IPS-18a (cell line): ENCODE results near the gene CHM.
A peak's percentile ranks its signal among the peaks of the same experiment; 100 is the strongest.

Experiments used
- H3K27ac ChIP-seq: one replicate; pipeline ENCODE4 v1.5.1; 2013; ENCODE audit warnings: low read length
- H3K27me3 ChIP-seq: one replicate; pipeline ENCODE4 v1.6.1; 2013; ENCODE audit warnings: mild to moderate bottlenecking, low read length; ENCODE audit not compliant: control insufficient read depth, insufficient read depth
- H3K36me3 ChIP-seq: one replicate; pipeline ENCODE4 v1.6.1; 2013; ENCODE audit warnings: low read depth, low read length; ENCODE audit not compliant: control insufficient read depth
- H3K4me1 ChIP-seq: one replicate; pipeline ENCODE4 v1.6.1; 2013; ENCODE audit warnings: low read depth, low read length; ENCODE audit not compliant: control insufficient read depth
- H3K4me3 ChIP-seq: one replicate; pipeline ENCODE4 v1.5.1; 2013; ENCODE audit warnings: low read length
- H3K9ac ChIP-seq: one replicate; pipeline ENCODE4 v1.6.1; 2013; ENCODE audit warnings: mild to moderate bottlenecking, low read length, moderate library complexity
- H3K9me3 ChIP-seq: one replicate; pipeline ENCODE4 v1.6.1; 2013; ENCODE audit warnings: low read depth, low read length; ENCODE audit not compliant: control insufficient read depth

CHM gene

GRCh38 chrX:86047174-86047935 is at the start of gene CHM:
TSS of gene CHM (minus strand) at chrX:86047558. CDS start at chrX:86047532, 26 bp downstream.
- Histone ChIP-seq H3K9me3 (no peaks in the 10 kb centered on the region), H3K9ac (peak within 1 kb of the TSS; percentile 86), H3K4me3 (peak within 1 kb of the TSS; percentile 98), H3K27ac (peak within 1 kb of the TSS; percentile 92), H3K36me3 (no peaks in the 10 kb centered on the region), H3K4me1 (no peaks in the 10 kb centered on the region), H3K27me3 (no peaks in the 10 kb centered on the region)

GRCh38 chrX:86078650-86079049 is 31.3 kb upstream of the CHM start:
- Histone ChIP-seq H3K9ac (no peak overlapping the region), H3K36me3 (no peaks in the 10 kb centered on the region), H3K9me3 (peaks cover 6% of the 10 kb centered on the region), H3K4me3 (no peak overlapping the region), H3K4me1 (no peaks in the 10 kb centered on the region), H3K27me3 (no peaks in the 10 kb centered on the region), H3K27ac (no peak overlapping the region)

- Histone ChIP-seq H3K9me3 (no peaks in the 10 kb centered on the region), H3K4me1 (no peaks in the 10 kb centered on the region), H3K27me3 (no peaks in the 10 kb centered on the region), H3K36me3 (no peaks in the 10 kb centered on the region), H3K27ac (no peak overlapping the region), H3K4me3 (no peak overlapping the region), H3K9ac (no peak overlapping the region)
Observed at GRCh38 chrX:86066998-86067397, 19.6 kb upstream of the CHM start.

GRCh38 chrX:86061407-86061806 is 14.0 kb upstream of the CHM start:
- Histone ChIP-seq H3K36me3 (no peaks in the 10 kb centered on the region), H3K27me3 (no peaks in the 10 kb centered on the region), H3K9me3 (no peaks in the 10 kb centered on the region), H3K4me1 (no peaks in the 10 kb centered on the region), H3K27ac (no peak overlapping the region), H3K4me3 (no peak overlapping the region), H3K9ac (no peak overlapping the region)

GRCh38 chrX:86051741-86052140 is 4.4 kb upstream of the CHM start:
- no peak overlapping the region for H3K27ac ChIP-seq
- no peaks in the 10 kb centered on the region for H3K27me3 ChIP-seq
- no peaks in the 10 kb centered on the region for H3K4me1 ChIP-seq
- no peak overlapping the region for H3K9ac ChIP-seq
- H3K36me3 ChIP-seq, result no peaks in the 10 kb centered on the region
- no peaks in the 10 kb centered on the region for H3K9me3 ChIP-seq
- H3K4me3 ChIP-seq, result no peak overlapping the region

GRCh38 chrX:86047936-86048280 is 550 bp upstream of the CHM start:
- H3K4me3 ChIP-seq, result peak overlapping the region; percentile 98
- H3K27ac ChIP-seq, result no peak overlapping the region
- peak overlapping the region; percentile 86 for H3K9ac ChIP-seq
- H3K36me3 ChIP-seq, result no peaks in the 10 kb centered on the region
- H3K27me3 ChIP-seq, result no peaks in the 10 kb centered on the region
- no peaks in the 10 kb centered on the region for H3K4me1 ChIP-seq
- H3K9me3 ChIP-seq, result no peaks in the 10 kb centered on the region

- Histone ChIP-seq H3K27ac (no peak overlapping the region), H3K9ac (no peak overlapping the region), H3K4me3 (no peak overlapping the region), H3K36me3 (no peaks in the 10 kb centered on the region), H3K27me3 (no peaks in the 10 kb centered on the region), H3K4me1 (peaks cover 6% of the 10 kb centered on the region), H3K9me3 (no peaks in the 10 kb centered on the region)
Observed at GRCh38 chrX:86044216-86044615, 3.1 kb downstream of the CHM start.

- Histone ChIP-seq H3K27me3 (no peaks in the 10 kb centered on the region), H3K27ac (no peak overlapping the region), H3K4me3 (no peak overlapping the region), H3K36me3 (no peaks in the 10 kb centered on the region), H3K4me1 (peaks cover 6% of the 10 kb centered on the region), H3K9me3 (no peaks in the 10 kb centered on the region), H3K9ac (no peak overlapping the region)
Observed at GRCh38 chrX:86039625-86040568, 7.5 kb downstream of the CHM start.

- H3K36me3 ChIP-seq, result no peaks in the 10 kb centered on the region
- no peak overlapping the region for H3K4me3 ChIP-seq
- H3K9me3 ChIP-seq, result no peaks in the 10 kb centered on the region
- no peaks in the 10 kb centered on the region for H3K4me1 ChIP-seq
- no peak overlapping the region for H3K9ac ChIP-seq
- H3K27ac ChIP-seq, result no peak overlapping the region
- H3K27me3 ChIP-seq, result no peaks in the 10 kb centered on the region
Observed at GRCh38 chrX:86033385-86033784, 14.0 kb downstream of the CHM start.

- Histone ChIP-seq H3K9me3 (no peaks in the 10 kb centered on the region), H3K9ac (no peak overlapping the region), H3K36me3 (peaks cover 17% of the 10 kb centered on the region), H3K4me1 (no peaks in the 10 kb centered on the region), H3K27me3 (no peaks in the 10 kb centered on the region), H3K27ac (no peak overlapping the region), H3K4me3 (no peak overlapping the region)
Observed at GRCh38 chrX:86028681-86029080, 18.7 kb downstream of the CHM start.

GRCh38 chrX:86023811-86024210 is 23.5 kb downstream of the CHM start:
- H3K36me3 ChIP-seq, result peaks cover 19% of the 10 kb centered on the region
- H3K4me3 ChIP-seq, result no peak overlapping the region
- no peak overlapping the region for H3K9ac ChIP-seq
- no peak overlapping the region for H3K27ac ChIP-seq
- H3K27me3 ChIP-seq, result no peaks in the 10 kb centered on the region
- H3K4me1 ChIP-seq, result no peaks in the 10 kb centered on the region
- no peaks in the 10 kb centered on the region for H3K9me3 ChIP-seq
